ENCODE results near the gene MAPK12. TPM values are rescaled to one million over a fixed set of nuclear protein-coding genes. Genes with fewer than 3 reads are reported as not detected.
A peak's percentile ranks its signal among the peaks of the same experiment; 100 is the strongest.

MAPK12 gene
- total RNA-seq = 17.2 TPM
- long read RNA-seq, transcript MAPK12-201 (12 exons, 1,918 nt) = major isoform, 31 of 66 reads
- long read RNA-seq, partial matches to known transcripts = 5 of 66 reads
- long read RNA-seq, other reads (novel, unspliced or antisense) = 26 of 66 reads

DNA sequence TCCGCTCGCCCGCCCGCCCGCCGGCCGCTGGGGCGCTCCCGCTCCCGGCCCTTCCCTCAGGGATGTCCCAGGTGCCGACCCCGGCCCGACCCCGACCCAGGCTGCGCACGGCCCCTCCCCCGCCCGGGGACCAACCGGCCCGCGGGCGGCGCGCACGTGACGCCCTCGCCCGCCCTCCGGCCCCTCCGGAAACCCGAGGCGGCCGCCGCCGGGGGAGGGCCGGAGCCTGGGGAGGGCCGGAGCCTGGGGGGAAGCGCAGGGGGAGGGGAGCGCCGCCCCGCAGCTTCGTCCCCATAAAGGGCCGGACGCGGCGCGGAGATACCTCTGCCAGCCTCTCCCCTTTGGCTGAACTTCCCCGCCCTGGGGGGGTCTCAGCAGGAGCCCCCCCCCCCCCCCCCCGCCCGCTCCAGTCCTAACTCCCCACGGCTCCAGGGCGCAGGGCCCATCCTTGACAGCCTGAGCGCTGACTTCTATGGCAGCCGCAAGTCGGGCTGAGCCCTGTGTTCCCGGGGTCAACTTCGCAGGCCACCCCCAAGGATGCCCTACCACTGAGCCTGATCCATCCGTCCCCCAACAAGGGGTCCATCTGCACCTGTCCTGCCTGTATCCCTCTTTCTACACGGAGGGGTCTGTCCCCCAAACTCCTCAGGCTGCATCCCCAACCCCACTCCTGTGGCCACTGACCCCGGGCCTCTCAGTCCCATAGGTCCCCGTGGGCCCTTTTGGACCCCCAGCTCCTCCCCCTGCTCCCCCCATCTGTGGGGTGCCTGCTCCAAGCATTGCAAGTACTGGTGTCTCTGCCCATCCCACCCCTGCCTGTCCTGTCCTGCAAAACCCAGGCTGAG, at the start of gene MAPK12:
Gene MAPK12 (minus strand): TSS at position 69 of the 845 bp plus-strand sequence. CDS start 174 bp downstream, outside the sequence.
- Histone ChIP-seq H3K4me3 (peak within 1 kb of the TSS; percentile 71), H3K9me3 (replicated peaks) (no peaks in the 10 kb centered on the region), H3K36me3 (no peaks in the 10 kb centered on the region), H3K4me1 (peaks cover 50% of the 10 kb centered on the region), H3K27me3 (ENCODE audit: low read depth) (peaks cover 11% of the 10 kb centered on the region), H3K27ac (replicated peaks) (peak within 1 kb of the TSS; percentile 76)
- intact Hi-C loops (cut with micrococcal nuclease) = no loop called here
- DNase-seq = no peak
- TF ChIP-seq, protein P1, sequence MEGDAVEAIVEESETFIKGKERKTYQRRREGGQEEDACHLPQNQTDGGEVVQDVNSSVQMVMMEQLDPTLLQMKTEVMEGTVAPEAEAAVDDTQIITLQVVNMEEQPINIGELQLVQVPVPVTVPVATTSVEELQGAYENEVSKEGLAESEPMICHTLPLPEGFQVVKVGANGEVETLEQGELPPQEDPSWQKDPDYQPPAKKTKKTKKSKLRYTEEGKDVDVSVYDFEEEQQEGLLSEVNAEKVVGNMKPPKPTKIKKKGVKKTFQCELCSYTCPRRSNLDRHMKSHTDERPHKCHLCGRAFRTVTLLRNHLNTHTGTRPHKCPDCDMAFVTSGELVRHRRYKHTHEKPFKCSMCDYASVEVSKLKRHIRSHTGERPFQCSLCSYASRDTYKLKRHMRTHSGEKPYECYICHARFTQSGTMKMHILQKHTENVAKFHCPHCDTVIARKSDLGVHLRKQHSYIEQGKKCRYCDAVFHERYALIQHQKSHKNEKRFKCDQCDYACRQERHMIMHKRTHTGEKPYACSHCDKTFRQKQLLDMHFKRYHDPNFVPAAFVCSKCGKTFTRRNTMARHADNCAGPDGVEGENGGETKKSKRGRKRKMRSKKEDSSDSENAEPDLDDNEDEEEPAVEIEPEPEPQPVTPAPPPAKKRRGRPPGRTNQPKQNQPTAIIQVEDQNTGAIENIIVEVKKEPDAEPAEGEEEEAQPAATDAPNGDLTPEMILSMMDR (IDR thresholded peaks at IDR 0.05; ENCODE audit: borderline replicate concordance) = no peak

- Histone ChIP-seq H3K27me3 (ENCODE audit: low read depth) (no peaks in the 10 kb centered on the region), H3K36me3 (no peaks in the 10 kb centered on the region), H3K9me3 (replicated peaks) (no peaks in the 10 kb centered on the region), H3K27ac (replicated peaks) (no peak overlapping the region), H3K4me1 (peaks cover 47% of the 10 kb centered on the region), H3K4me3 (no peak overlapping the region)
- intact Hi-C loops (cut with micrococcal nuclease) = no loop called here
- TF ChIP-seq, protein P1 (IDR thresholded peaks at IDR 0.05; ENCODE audit: borderline replicate concordance) = no peak
- DNase-seq = no peak
These were observed 49.5 kb upstream of the MAPK12 start for GRCh38 chr22:50310949-50311444.

DNA sequence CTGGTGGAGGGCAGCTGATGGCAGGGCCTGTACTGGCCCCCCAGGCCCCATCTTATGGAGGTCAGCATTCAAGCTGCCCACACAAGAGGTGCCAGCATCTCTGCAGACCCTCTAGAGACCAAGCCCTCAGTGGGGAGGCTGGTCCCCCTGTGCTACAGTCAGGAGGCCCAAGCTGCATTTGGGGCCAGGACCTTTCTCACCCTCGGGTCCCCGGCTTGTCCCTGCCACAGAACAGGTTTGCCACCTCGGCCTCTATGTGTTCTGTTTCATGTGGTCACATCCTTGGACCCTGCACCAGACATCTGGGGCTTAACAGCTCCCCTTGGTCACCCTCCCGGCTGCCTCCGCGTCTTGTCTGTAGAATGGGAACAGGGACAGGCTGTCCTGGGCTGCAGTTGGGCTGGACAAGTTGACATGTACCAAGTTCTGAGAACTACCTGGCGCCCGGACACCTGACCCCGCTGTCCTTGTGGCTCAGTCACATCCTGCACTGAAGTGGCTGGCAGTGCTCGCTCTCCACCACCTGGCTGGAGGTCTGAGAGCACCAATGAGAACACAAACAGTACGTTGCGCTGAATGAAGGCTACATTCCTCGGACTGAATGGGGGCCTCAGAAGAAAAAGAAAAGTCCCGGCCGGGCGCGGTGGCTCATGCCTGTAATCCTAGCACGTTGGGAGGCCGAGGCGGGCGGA, 48.7 kb upstream of the MAPK12 start:
- peak overlapping the region; percentile 91 for H3K27ac ChIP-seq (replicated peaks)
- H3K9me3 ChIP-seq (replicated peaks) = no peaks in the 10 kb centered on the region
- H3K36me3 ChIP-seq = no peaks in the 10 kb centered on the region
- peaks cover 55% of the 10 kb centered on the region for H3K4me1 ChIP-seq
- H3K4me3 ChIP-seq = no peak overlapping the region
- intact Hi-C loops (cut with micrococcal nuclease) = no loop called here
- TF ChIP-seq, protein P1 (IDR thresholded peaks at IDR 0.05; ENCODE audit: borderline replicate concordance) = no peak
- DNase-seq = no peak
- H3K27me3 ChIP-seq (ENCODE audit: low read depth) = no peaks in the 10 kb centered on the region

GRCh38 chr22:50309601-50309991, 48.1 kb upstream of the MAPK12 start:
- no peaks in the 10 kb centered on the region for H3K9me3 ChIP-seq (replicated peaks)
- H3K27me3 ChIP-seq (ENCODE audit: low read depth) = no peaks in the 10 kb centered on the region
- peak overlapping the region; percentile 91 for H3K27ac ChIP-seq (replicated peaks)
- intact Hi-C loops (cut with micrococcal nuclease) = no loop called here
- peaks cover 57% of the 10 kb centered on the region for H3K4me1 ChIP-seq
- H3K4me3 ChIP-seq = no peak overlapping the region
- no peak for DNase-seq
- TF ChIP-seq, protein P1 (IDR thresholded peaks at IDR 0.05; ENCODE audit: borderline replicate concordance) = no peak
- no peaks in the 10 kb centered on the region for H3K36me3 ChIP-seq

DNA sequence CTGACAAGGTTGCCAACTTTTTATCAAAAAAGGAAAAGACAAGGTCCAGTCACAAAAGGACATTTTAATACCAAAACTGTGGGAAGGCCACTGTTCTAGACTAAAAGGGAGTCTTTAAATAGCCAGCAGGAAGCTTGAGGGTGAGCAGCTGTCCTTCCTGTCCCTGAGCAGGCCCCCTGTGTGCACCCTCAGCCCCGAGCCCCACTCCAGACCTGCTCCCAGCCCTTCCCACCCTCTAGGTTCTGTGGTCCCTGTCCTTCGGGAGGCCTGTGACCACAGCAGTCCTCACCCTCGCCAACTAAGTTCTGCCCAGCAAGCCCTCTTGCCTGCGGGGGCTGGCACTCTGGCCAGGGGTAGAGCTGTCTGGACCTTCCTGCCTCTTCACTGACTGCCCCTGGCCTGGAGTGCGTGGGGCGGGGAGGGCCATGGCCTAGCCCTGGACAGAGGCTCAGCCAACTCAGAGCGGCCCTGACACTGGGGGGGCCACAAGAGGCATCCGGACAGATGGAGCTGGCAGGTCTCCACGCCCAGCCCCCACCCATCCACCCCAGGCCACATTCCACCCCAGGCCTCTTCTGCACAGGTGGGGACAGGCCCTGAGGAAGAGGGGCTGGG, 47.6 kb upstream of the MAPK12 start:
- H3K4me3 ChIP-seq = no peak overlapping the region
- peaks cover 57% of the 10 kb centered on the region for H3K4me1 ChIP-seq
- H3K9me3 ChIP-seq (replicated peaks) = no peaks in the 10 kb centered on the region
- intact Hi-C loops (cut with micrococcal nuclease) = no loop called here
- H3K36me3 ChIP-seq = no peaks in the 10 kb centered on the region
- no peaks in the 10 kb centered on the region for H3K27me3 ChIP-seq (ENCODE audit: low read depth)
- peak overlapping the region; percentile 91 for H3K27ac ChIP-seq (replicated peaks)
- no peak for DNase-seq
- TF ChIP-seq, protein P1 (IDR thresholded peaks at IDR 0.05; ENCODE audit: borderline replicate concordance) = no peak

All from left ventricle myocardium inferior (tissue), 1 donor.